Calu3 (cell line): ENCODE data around the gene NKX1-1. TPM values are rescaled to one million over a fixed set of nuclear protein-coding genes. Genes with fewer than 3 reads are reported as not detected.

Source experiments
- BruUV-seq: library from RNA; stranded (reverse); fragments of 400-500 nt; replicated peaks from 2 replicates; lab custom pipeline; 2021; lab: Mats Ljungman, UMichigan
- CTCF ChIA-PET: fragments of 300-600 bp; sonication (Branson Sonifier 250); formaldehyde crosslinking; loops from one replicate; lab custom pipeline; 2022; ENCODE audit warnings: antibody characterized with exemption; lab: Charles Lee
- DNase-seq: peaks from one replicate; pipeline ENCODE4 v3.0.0; 2022
- H3K27ac Mint-ChIP-seq: one replicate; pipeline ENCODE4 v1.8.0; 2022; ENCODE audit warnings: mixed read lengths; ENCODE audit not compliant: unreplicated experiment
- H3K27me3 Mint-ChIP-seq: one replicate; pipeline ENCODE4 v1.8.0; 2022; ENCODE audit warnings: mixed read lengths; ENCODE audit not compliant: unreplicated experiment
- H3K36me3 Mint-ChIP-seq: one replicate; pipeline ENCODE4 v1.8.0; 2022; ENCODE audit warnings: mild to moderate bottlenecking, moderate library complexity, mixed read lengths; ENCODE audit not compliant: insufficient read depth, unreplicated experiment
- H3K4me1 Mint-ChIP-seq: one replicate; pipeline ENCODE4 v1.8.0; 2022; ENCODE audit warnings: mild to moderate bottlenecking, low read depth, mixed read lengths; ENCODE audit not compliant: unreplicated experiment
- H3K4me3 Mint-ChIP-seq: one replicate; pipeline ENCODE4 v1.8.0; 2022; ENCODE audit warnings: mild to moderate bottlenecking, low read depth, moderate library complexity, mixed read lengths; ENCODE audit not compliant: unreplicated experiment
- H3K9me3 Mint-ChIP-seq: one replicate; pipeline ENCODE4 v1.8.0; 2022; ENCODE audit warnings: low read depth, mixed read lengths; ENCODE audit not compliant: unreplicated experiment
- intact Hi-C: fragments of 100-400 bp; cut with micrococcal nuclease; formaldehyde crosslinking; loops from one replicate; pipeline ENCODE4 v1.10.0; 2022; ENCODE audit not compliant: unreplicated experiment
- total RNA-seq: library from RNA; stranded (reverse); gene quantifications from 2 replicates; pipeline ENCODE4 v1.2.3, GENCODE V29; 2022
- TF ChIP-seq, protein P1 (sequence below): fragments of 200-600 bp; IDR thresholded peaks from one replicate; pipeline ENCODE4 v1.8.0; 2022; ENCODE audit warnings: antibody characterized with exemption; ENCODE audit not compliant: unreplicated experiment

NKX1-1 gene
- total RNA-seq, 1 experiment from 2014 or later, result not detected

DNA sequence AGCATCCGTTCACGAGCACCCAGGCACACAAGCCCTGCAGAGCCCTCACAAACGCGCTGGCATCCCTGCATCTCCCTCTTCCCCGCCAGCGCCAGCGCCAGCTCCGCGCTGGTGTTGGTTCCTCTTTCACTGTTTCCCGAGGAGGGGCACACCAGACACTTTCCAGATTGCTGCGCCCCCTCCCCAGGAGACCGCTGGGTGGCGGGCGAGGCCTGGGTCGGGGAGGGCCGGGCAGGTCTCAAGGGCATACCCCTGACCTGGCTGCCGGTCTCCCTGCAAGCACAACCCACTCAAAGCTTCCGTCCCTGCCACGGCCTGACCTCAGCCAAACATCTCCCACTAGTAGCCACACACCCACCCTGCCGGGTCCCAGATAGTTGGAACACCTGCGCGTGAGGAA is 2.2 kb upstream of the NKX1-1 start:
- Mint-ChIP-seq H3K27me3 (peaks cover 37% of the 10 kb centered on the region), H3K9me3 (peaks cover 2% of the 10 kb centered on the region), H3K36me3 (no peaks in the 10 kb centered on the region), H3K4me1 (no peaks in the 10 kb centered on the region), H3K27ac (no peak overlapping the region), H3K4me3 (no peak overlapping the region)
- TF ChIP-seq, protein P1, sequence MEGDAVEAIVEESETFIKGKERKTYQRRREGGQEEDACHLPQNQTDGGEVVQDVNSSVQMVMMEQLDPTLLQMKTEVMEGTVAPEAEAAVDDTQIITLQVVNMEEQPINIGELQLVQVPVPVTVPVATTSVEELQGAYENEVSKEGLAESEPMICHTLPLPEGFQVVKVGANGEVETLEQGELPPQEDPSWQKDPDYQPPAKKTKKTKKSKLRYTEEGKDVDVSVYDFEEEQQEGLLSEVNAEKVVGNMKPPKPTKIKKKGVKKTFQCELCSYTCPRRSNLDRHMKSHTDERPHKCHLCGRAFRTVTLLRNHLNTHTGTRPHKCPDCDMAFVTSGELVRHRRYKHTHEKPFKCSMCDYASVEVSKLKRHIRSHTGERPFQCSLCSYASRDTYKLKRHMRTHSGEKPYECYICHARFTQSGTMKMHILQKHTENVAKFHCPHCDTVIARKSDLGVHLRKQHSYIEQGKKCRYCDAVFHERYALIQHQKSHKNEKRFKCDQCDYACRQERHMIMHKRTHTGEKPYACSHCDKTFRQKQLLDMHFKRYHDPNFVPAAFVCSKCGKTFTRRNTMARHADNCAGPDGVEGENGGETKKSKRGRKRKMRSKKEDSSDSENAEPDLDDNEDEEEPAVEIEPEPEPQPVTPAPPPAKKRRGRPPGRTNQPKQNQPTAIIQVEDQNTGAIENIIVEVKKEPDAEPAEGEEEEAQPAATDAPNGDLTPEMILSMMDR, result no peak
- BruUV-seq, result no TSS peak
- CTCF ChIA-PET, result no interaction called here
- DNase-seq, result no peak
- intact Hi-C loops, result no loop called here

DNA sequence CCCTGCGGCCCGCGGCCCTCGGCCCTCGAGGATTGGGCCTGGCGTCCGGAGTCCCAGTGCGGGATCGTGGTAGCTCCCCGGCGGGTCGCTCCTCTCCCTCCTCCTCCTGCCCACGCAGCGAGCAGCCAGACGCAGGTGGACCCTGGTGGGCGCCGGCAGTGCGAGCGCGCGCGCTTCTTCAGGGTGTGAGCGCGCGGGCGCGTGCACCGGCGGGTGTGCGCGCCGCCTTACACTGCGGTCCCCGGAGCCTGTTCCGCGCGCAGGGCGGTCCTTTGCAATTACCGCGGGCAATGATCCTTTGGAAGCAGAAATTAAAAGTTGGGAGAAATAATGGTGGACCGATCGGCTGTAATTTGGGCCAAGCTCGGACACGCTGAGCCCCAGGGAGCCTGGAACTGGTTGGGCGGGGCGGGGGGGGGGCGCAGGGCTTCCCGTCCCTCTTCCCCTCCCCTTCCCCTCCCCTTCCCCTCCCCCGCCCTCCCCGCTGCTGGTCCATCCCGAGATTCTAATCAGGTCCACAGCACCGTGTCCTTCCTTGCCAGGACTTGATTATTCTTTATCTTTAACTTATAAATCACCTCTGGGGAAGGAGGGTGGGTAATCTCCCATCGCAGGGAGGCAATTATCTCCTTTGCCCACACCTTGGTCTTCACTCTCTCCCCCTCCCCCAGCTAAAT is 1.6 kb upstream of the NKX1-1 start:
- DNase-seq, result no peak
- H3K27me3 Mint-ChIP-seq, result peaks cover 37% of the 10 kb centered on the region
- H3K4me1 Mint-ChIP-seq, result no peaks in the 10 kb centered on the region
- no peaks in the 10 kb centered on the region for H3K36me3 Mint-ChIP-seq
- no peak overlapping the region for H3K4me3 Mint-ChIP-seq
- H3K9me3 Mint-ChIP-seq, result peaks cover 2% of the 10 kb centered on the region
- CTCF ChIA-PET, result no interaction called here
- H3K27ac Mint-ChIP-seq, result no peak overlapping the region
- intact Hi-C loops, result no loop called here
- TF ChIP-seq, protein P1, result no peak
- BruUV-seq, result no TSS peak

DNA sequence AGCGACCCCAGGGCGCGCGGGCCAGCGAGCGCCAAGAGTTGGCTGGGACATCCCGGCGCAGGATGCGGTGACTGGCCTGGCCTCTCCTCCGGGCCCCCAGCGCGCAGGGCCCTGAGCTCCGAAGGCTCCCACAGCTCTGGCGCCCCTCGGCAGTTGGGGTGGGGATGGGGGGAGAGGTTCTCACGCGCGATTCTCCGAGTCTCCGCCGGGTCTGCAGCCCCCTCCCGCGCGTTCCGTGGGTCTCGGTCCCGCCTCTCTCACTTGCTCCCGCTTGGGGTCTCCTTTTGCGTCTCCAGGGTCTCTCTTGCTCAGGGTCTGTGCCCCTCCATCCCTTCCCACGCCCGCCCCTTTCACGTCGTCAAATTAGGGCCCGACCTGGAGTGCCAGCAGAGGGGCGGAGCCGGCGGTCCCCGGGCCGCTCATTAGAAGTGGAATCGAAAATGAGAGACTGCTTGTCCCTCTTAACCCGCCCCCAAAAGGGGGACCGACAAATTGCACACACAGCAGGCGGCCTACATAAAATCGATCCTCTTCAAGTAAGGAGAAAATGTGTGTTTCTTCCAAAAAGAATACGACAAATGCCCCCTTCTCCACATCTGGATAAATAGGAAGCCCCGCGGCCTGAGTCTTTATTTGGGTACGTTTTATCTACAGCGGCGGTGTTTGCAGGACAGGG is 877 bp upstream of the NKX1-1 start:
- BruUV-seq, result no TSS peak
- CTCF ChIA-PET, result no interaction called here
- no peak for DNase-seq
- Mint-ChIP-seq H3K9me3 (peaks cover 2% of the 10 kb centered on the region), H3K27ac (no peak overlapping the region), H3K36me3 (no peaks in the 10 kb centered on the region), H3K4me3 (no peak overlapping the region), H3K27me3 (peaks cover 34% of the 10 kb centered on the region), H3K4me1 (no peaks in the 10 kb centered on the region)
- TF ChIP-seq, protein P1, result no peak
- intact Hi-C loops, result no loop called here

DNA sequence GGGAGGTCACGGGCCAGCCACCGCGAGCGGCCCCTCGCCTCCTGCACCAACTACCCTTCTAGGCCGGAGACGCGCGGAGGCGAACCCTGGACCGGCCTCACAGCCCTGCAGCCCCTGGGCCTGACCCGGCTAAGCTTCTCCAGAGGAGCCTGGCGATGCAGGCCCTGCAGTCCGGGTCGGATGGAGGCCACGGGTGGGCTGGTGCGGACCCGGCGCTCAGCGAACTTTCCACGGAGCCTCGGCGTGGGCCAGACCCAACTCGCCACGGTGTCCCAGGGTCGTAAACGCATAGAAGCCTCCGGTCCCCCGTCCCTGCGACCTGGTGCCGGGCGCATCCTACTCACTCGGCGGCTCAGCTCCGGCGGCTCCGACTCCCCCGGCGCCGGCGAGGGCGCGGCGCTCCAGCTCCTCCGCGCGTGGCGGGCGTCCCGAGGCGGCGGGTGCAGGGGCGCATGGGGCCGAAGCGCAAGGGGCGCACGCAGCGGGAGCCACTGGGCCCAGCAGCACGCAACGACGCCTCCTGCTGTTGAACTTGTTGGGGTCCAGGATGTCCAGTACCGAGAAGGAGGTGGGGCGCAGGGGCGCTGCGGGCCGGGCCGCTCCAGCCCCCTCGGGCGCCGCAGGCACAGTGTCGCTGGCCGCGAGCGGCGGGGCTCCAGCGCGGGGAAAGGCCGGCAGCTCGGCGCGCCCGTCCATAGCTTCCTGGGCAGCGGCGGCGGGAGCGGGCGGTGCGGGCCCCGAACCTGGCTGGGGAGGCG is 427 bp downstream of the NKX1-1 start:
- Mint-ChIP-seq H3K4me1 (no peaks in the 10 kb centered on the region), H3K27me3 (peaks cover 21% of the 10 kb centered on the region), H3K9me3 (peaks cover 2% of the 10 kb centered on the region), H3K36me3 (no peaks in the 10 kb centered on the region), H3K27ac (no peak overlapping the region), H3K4me3 (no peak overlapping the region)
- CTCF ChIA-PET, result no interaction called here
- intact Hi-C loops, result no loop called here
- TF ChIP-seq, protein P1, result no peak
- DNase-seq, result no peak
- no TSS peak for BruUV-seq
